Raji (cell line): ENCODE data around the gene OTUD5.

Experiments used
- POLR2A ChIP-seq: IDR thresholded peaks from 2 replicates; pipeline ENCODE4 v1.6.1; 2011; ENCODE audit warnings: low read depth, low read length, control low read depth; ENCODE audit not compliant: insufficient read depth

The OTUD5 gene

DNA sequence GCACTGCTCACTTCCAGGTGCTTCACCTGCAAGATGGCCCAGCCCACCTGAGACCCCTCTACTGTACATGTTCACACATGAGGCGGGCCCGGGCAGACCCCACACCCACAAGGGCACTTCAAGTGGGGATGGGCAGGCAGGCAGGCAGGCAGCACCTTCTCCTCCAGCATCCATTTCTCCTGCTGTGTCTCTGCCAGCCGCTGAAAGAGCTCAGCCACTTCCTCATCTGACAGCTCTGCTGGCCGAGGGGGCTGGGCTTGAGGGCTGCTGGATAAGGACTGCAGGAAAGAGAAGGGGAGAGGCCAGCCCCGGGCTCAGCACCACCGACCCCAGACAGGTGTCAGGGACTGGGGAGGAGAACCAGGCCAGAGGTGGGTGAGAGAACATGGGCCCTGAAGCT, 18.7 kb upstream of the OTUD5 start:
- TF ChIP-seq POLR2A = no peak

DNA sequence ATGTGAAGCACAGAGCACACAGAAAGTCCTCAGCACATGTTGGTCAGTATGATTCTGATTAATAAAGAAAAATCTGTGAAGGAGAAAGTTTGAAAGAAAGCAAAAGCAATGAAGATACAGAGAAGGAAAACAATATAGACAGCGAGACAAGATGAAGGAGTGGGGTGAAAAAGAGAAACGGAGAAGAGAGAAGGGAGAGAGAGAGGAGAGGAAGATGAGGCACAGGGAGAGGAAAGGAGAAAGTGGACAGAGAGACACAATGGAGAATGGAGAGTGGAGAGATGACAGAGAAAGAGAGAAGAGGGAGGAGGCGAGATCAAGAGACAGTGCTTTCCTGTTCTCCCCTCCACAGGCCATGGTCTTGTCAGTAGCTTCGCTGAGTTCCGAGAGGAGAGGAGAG, 18.1 kb upstream of the OTUD5 start:
- TF ChIP-seq POLR2A = no peak

DNA sequence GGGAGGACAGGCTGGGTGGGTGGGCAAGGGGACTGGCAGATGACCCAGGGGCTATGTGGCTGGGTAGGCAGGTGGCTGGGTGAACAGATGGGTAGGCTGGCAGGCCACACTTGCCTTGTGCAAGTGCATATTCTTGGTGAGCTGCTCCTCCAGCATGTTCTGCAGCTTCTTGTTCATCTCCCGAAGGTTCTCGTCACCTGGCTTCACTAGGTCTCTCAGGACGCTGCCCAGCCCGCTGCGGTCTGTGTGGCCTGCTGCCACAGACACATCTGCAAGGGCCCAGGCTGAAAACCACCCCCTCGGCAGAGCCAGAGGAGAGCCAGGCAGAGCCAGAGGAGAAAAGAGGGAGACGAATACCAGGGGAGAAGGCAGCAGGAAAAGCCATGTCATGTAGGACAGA, 17.6 kb upstream of the OTUD5 start:
- no peak for TF ChIP-seq POLR2A

DNA sequence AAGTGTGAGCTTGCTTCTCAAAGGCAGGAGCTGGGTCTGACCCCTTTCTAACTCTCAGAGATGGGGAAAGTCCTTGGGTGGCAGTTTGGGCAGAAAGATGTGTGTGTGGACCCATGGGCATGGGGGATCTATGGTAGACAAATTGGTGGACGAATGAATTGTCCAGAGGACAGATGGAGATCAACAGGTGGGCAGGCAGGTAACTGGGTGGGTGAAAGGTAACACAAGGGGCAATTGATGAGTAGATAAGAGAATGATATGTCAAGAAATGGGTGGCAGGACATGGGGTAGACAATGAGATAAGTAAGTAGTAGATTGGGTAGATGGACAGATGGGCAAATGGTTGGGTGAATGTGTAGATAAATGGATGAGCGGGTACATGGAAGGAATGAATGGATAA, 17.2 kb upstream of the OTUD5 start:
- TF ChIP-seq POLR2A = no peak

DNA sequence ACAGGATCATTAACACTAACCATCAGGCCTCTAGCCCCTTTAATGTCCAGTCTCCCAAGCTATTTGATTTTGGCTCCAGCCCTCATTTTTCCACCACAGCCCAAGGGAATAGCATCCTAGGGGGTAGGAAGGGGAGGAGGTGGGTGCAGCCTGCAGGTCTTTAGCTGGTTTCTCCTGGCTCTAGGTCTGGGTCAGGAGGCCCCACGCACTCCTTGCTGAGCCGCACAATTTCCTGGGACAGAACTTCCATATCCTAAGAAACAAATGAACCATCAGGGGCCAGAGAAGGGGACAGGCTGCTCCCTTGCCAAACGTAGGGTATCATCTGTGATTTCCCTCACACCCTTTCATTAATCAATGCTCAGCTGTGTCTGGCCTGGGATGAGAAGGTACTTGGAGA, 16.6 kb upstream of the OTUD5 start:
- TF ChIP-seq POLR2A = no peak

DNA sequence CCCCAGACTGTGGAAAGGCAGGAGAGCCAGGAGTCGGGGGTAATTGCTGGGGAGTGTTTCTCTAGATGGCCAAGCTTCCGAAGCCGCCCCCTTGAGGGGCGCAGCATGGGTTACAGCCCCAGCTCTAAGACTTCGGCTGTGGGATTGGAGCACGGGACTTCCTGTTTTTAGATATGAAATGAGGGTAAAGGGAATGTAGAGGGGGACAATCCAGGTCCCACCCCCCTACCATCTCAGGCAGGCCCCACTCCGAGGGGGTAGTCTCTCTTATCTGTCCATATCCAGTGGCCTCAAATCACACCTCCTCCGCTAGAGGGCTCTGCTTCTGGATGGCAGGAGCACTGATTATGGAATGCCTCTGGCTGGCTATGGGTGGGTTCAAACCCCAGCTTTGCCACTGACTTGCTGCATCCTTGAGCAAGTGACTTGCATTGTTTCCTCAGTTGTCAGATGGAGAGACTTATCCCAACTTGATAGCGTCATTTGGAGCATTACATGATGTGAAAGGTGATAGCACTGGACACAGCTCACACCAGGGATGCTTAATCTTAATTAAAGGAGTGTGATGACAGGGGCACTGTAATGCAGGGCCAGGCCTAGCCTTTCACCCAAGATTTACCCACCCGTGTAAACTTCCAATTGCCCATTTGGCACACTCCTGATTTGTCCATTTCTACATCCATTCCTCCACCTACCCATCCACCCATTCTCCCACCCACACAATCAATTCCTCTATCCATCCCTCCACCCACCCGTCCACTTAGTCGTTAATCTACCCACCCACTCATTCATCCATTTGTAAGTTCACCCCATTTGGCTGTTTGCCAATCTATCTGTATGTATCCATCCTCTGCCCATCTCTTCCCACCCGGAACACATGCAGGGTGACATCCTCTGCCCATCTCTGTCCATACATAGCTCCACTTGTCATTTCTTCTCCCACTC, 15.1 kb upstream of the OTUD5 start:
- TF ChIP-seq POLR2A = no peak

DNA sequence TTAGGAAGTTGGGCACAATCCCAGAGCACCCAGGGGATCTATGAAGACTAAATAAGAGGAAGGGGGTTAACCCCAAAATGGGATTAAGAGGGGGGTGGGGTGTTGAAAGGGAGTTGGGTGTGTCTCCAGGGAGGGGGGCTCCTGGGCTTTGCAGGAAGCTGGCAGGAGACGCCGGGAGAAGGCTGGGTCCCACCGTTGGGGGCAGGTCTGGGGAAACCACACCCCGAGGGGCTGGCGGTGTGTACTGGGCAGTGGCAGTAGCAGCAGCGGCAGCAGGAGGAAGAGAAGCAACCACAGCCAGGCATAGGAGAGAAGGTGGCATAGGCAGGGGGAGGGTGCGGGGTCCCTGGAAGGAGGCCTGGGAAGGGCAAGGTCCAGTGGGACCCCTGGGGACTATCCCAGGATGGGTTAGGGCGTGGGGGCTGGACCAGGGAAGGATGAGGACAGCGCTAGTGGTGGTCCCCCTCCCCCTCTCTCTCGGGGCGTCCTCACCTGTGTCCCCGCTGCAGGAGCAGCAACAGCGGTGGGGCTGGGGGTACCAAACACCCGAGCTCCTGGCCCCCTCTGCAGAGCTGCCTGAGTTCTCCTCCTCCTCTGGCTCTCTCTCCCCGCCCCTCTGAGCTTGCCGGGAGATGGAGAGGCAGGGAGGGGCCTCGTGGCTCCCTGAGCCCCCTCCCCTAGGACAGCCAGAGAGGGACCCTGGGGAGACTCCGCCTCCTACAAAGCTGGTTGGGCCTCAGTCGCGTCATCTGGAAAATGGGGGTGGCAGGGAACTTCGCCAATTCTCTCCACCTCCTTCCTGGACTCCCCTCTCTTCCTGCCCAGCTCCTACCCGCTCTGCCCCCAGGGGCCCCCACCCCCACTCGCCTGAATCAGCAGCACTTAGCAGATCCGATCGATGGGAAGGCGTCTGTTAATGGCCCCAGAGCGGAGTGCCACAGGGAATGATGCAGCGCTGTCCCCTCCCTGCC, 14.1 kb upstream of the OTUD5 start, which contains the start of gene KCND1:
Gene KCND1 (minus strand): TSS at position 596 of the 971 bp plus-strand sequence. CDS start 1,573 bp downstream, outside the sequence.
- TF ChIP-seq POLR2A = no peak

DNA sequence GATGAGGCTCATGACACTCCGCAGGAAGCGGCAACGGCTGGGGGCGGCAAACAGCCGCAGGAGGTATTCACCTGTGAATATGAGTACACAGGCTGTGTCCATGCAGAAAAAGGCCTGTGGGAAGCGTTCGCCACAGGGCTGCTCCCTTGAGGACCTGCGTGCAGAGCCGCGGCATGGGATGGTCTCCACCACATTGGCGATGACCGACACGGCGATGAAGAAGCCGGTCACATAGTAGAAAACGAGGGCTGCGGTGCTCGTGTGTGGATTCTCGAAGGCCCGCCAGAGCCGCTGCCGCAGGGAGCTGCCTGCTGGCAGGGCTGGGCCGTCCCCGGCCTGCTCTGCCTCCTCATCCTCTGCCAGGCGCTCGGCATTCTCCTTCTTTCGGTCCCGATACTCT, 12.1 kb upstream of the OTUD5 start:
- TF ChIP-seq POLR2A = no peak

DNA sequence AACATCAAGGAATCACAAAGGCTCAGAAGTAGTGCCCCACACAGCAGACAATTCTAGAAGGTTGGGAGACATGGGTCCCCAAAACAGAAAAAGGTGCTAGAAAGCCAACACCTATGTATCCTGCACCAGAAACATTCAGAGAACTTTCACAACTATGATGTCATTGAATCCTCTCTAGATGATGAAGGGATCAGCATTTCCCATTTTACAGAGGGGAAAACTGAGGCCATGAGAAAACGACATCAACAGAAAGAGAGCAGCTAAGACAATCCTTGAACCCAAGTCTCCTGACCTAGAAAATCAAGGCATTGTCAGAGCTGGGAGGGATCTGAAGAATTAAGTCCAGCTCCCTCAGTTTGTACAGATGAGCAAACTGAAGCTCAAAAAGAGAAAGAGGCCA, 11.0 kb upstream of the OTUD5 start:
- TF ChIP-seq POLR2A = no peak

DNA sequence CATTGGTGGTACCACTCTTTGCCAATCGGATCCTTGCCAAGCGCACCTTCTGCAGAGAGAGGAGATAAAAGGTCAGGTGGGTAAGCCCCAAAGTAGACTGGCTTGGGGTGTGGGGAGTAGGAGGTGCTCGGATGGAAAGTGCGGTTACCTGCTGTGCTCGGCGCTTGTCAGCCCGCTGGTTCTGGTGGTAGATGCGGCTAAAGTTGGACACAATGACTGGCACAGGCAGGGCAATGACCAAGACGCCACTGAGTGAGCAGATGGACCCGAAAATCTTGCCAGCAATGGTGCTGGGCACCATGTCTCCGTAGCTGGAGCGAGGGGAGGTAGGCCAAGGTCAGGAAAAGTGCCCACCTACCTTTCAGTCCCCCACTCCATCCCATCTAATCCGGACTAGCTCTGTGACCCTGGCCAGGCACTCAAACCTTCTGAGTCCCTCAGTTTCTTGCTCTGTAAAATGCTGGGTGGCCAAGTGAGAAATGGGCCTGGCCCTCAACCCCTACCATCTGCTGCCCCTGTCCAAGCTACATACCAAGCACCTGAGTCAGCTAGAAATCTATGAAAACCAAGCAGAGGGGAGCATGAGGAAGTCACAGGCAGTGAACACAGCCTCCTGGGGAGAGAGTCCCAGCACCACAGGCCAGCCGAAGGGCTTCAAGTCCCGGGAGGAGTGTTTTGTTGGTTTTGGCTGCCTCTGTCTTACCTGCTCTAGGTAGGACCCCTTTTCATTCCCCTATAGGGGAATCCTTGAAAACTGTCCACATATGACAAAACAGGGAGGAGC, 9.6 kb upstream of the OTUD5 start:
- TF ChIP-seq POLR2A = no peak

DNA sequence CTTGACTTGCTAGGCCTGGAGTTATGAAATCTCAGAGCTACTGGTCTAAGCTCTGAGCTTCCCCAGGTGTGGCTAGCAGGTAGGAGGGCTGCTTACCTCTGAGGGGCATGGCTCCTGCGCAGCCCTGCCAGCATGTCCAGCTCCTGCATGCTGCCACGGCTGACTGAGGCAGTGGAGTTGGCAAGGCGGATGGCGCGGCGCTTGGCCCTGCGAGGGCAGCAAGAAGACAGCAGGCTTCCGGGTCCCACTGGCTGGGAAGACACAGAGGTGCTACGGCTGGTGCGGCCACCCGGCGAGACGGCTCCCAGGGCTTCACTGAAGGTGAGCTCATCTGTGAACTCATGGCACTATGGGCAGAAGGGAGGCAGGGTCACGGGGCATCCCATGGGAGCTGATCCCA, 8.6 kb upstream of the OTUD5 start:
- no peak for TF ChIP-seq POLR2A

DNA sequence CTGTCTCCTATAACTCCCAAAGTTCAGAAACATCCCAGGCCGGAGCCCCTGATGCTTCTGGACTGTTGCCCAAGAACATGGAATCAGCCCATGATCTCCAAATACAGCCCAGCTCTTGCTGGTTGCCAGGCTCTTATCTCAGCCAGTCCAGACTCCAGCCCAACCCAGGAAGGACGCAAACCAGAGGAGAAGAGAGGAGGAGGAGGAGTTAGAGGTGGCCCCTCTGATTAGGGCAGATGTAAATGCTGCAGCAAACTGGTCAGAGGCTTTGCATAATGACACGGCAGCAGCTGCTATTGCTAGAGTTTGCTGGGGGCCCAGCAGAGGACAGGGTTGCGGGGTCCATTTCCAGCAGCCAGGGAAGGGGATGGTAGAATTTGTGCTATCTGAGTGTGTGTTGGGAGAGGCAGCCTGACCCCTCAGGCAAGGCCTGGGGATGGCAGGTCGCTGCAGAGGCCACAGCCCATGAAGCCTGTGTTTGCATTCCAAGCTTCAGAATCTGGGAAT, 4.2 kb upstream of the OTUD5 start:
- TF ChIP-seq POLR2A = peak; percentile 59

DNA sequence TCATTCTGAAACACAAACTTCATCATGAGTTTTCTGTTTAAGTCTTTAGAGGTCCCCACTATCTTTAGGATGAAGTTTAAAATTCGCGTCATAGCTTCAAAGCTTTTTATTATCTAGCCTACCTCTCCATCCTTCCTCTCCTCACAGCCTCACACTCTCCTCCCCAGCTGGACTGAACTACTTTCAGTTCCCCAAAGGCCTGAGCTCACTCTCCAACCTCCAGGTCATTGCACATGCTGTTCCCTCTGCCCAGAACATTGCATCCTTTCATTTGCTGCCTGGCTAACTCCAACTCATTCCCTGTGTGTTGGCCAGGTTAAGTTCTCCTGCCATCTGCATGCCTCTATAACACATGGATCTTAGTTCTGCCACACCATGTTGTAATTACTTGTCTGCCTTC, 2.9 kb upstream of the OTUD5 start:
- no peak for TF ChIP-seq POLR2A

DNA sequence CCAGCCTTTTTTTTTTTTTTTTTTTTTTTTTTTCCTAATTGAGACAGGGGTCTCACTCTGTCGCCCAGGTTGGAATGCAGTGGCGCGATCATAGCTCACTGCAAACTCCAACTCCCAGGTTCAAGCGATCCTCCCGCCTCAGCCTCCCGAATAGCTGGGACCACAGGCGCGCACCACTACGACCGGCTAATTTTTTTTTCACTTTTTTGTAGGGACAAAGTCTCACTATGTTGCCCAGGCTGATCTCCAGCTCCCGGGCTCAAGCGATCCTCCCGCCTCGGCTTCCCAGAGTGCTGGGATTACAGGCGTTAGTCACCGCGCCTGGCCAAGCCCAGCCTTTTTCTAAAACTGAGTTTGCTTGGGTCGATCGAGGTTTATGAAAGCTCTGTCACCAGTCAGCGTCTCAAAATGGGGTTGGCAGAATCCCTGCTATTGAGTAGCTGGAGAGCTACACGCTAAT, 1.3 kb upstream of the OTUD5 start:
- TF ChIP-seq POLR2A = no peak
